CD14-positive monocyte (primary cell): ENCODE data around the gene PACRGL. TPM values are rescaled to one million over a fixed set of nuclear protein-coding genes. Genes with fewer than 3 reads are reported as not detected.

Experiments used
- DNase-seq, 3 donors: peaks; one replicate each; pipeline ENCODE4 v3.0.0-alpha.2; 2011 to 2022
- H2AFZ ChIP-seq: 2 replicates; pipeline ENCODE4 v1.6.0; 2012; ENCODE audit warnings: mild to moderate bottlenecking, low read depth, low read length, inconsistent platforms; ENCODE audit not compliant: insufficient read depth, poor library complexity, severe bottlenecking
- H3K27ac ChIP-seq, 2 donors: 1 replicate in 1 of 2; 2 replicates in 1 of 2; pipeline ENCODE4 v1.5.1; 2012 to 2013; ENCODE audit warnings: low read length in 2 of 2, control low read depth in 1 of 2, inconsistent platforms in 1 of 2, low read depth in 1 of 2, mild to moderate bottlenecking in 1 of 2
- H3K27me3 ChIP-seq, 2 donors: one replicate each; pipeline versions ENCODE4 v1.6.0 to v1.6.1; 2011 to 2013; ENCODE audit warnings: low read length in 2 of 2; ENCODE audit not compliant: control insufficient read depth in 2 of 2, insufficient read depth in 2 of 2
- H3K36me3 ChIP-seq, 2 donors: replicated peaks in 1 of 2; 1 replicate in 1 of 2; 2 replicates in 1 of 2; pipeline versions ENCODE4 v1.5.1 to v1.6.1; 2012 to 2013; ENCODE audit warnings: low read length in 2 of 2, control low read depth in 1 of 2, inconsistent platforms in 1 of 2, mild to moderate bottlenecking in 1 of 2; ENCODE audit not compliant: insufficient read depth in 2 of 2, control insufficient read depth in 1 of 2
- H3K4me1 ChIP-seq, 2 donors: 1 replicate in 1 of 2; 2 replicates in 1 of 2; pipeline versions ENCODE4 v1.5.1 to v1.6.1; 2012 to 2013; ENCODE audit warnings: low read length in 2 of 2, control low read depth in 1 of 2, inconsistent platforms in 1 of 2, mild to moderate bottlenecking in 1 of 2, moderate library complexity in 1 of 2; ENCODE audit not compliant: insufficient read depth in 2 of 2, control insufficient read depth in 1 of 2
- H3K4me2 ChIP-seq: replicated peaks from 2 replicates; pipeline ENCODE3; 2012; ENCODE audit warnings: low read length, moderate library complexity, mild to moderate bottlenecking; ENCODE audit not compliant: poor library complexity, severe bottlenecking; ENCODE audit errors: extremely low read depth
- H3K4me3 ChIP-seq, 3 experiments: fragments of 200-600 bp in 1 of 3; sonication (generic) in 1 of 3; replicated peaks in 1 of 3; 1 replicate in 2 of 3; 2 replicates in 1 of 3; pipeline ENCODE4 v1.5.1; 2011 to 2013; ENCODE audit warnings: low read length in 3 of 3, mild to moderate bottlenecking in 3 of 3, control low read depth in 2 of 3, low read depth in 2 of 3, inconsistent platforms in 1 of 3, moderate library complexity in 1 of 3
- H3K79me2 ChIP-seq: 2 replicates; pipeline ENCODE4 v1.6.0; 2012; ENCODE audit warnings: mild to moderate bottlenecking, control low read depth, inconsistent platforms, low read length, moderate library complexity; ENCODE audit not compliant: insufficient read depth
- H3K9ac ChIP-seq: 2 replicates; pipeline ENCODE4 v1.6.0; 2017; ENCODE audit warnings: low read length, mild to moderate bottlenecking; ENCODE audit not compliant: insufficient read depth, poor library complexity, severe bottlenecking
- H3K9me3 ChIP-seq, 2 donors: replicated peaks in 1 of 2; 1 replicate in 1 of 2; 2 replicates in 1 of 2; pipeline versions ENCODE4 v1.5.1 to v1.6.1; 2012 to 2013; ENCODE audit warnings: low read length in 2 of 2, control low read depth in 1 of 2; ENCODE audit not compliant: control insufficient read depth in 1 of 2, insufficient read depth in 1 of 2
- H4K20me1 ChIP-seq: 2 replicates; pipeline ENCODE4 v1.6.0; 2012; ENCODE audit warnings: mild to moderate bottlenecking, low read length, control low read depth, moderate library complexity; ENCODE audit not compliant: insufficient read depth
- H3K27ac Mint-ChIP-seq, 7 donors: one replicate each; pipeline ENCODE4 v1.8.0; 2020; ENCODE audit warnings: mild to moderate bottlenecking in 7 of 7, mixed read lengths in 7 of 7, moderate library complexity in 6 of 7, inconsistent platforms in 2 of 7
- H3K27me3 Mint-ChIP-seq, 3 donors: one replicate each; pipeline ENCODE4 v1.8.0; 2021 to 2022; ENCODE audit warnings: low read depth in 3 of 3, mild to moderate bottlenecking in 3 of 3, mixed read lengths in 3 of 3, moderate library complexity in 3 of 3, inconsistent platforms in 1 of 3
- H3K36me3 Mint-ChIP-seq, 2 donors: one replicate each; pipeline ENCODE4 v1.8.0; 2020; ENCODE audit warnings: mixed read lengths in 2 of 2, inconsistent platforms in 1 of 2, mild to moderate bottlenecking in 1 of 2
- H3K4me1 Mint-ChIP-seq: one replicate; pipeline ENCODE4 v1.8.0; 2020; ENCODE audit warnings: mild to moderate bottlenecking, mixed read lengths
- H3K4me3 Mint-ChIP-seq, 2 donors: one replicate each; pipeline ENCODE4 v1.8.0; 2020; ENCODE audit warnings: mild to moderate bottlenecking in 2 of 2, mixed read lengths in 2 of 2, moderate library complexity in 1 of 2
- H3K9me3 Mint-ChIP-seq, 7 donors: one replicate each; pipeline ENCODE4 v1.8.0; 2020 to 2022; ENCODE audit warnings: mixed read lengths in 7 of 7, mild to moderate bottlenecking in 6 of 7, moderate library complexity in 6 of 7, inconsistent platforms in 2 of 7
- CTCF ChIP-seq: fragments of 200-600 bp; IDR thresholded peaks from one replicate; pipeline ENCODE4 v1.8.0; 2022; ENCODE audit warnings: antibody characterized with exemption, mild to moderate bottlenecking
- WGBS: methylation state at CpG from one replicate; pipeline ENCODE4 v1.1.5; 2013; ENCODE audit warnings: missing lambda C conversion rate; ENCODE audit not compliant: insufficient coverage; 5-methylcytosine and 5-hydroxymethylcytosine counted together
- intact Hi-C, 2 donors: fragments of 100-400 bp; cut with micrococcal nuclease; formaldehyde crosslinking; loops; one replicate each; pipeline versions ENCODE4 v1.15.0 to v1.15.1; 2023
- polyA plus RNA-seq, 3 donors: library from polyadenylated mRNA; depleted of rRNA in 1 of 3; unstranded in 2 of 3; stranded (reverse) in 1 of 3; fragments of 300-500 nt in 2 of 3; fragments of >200 nt in 1 of 3; fragmentation: Illumina TruSeq in 2 of 3; gene quantifications; 1 replicate in 2 of 3; 2 replicates in 1 of 3; pipeline ENCODE4 v1.2.3, GENCODE V29; 2012 to 2021

The PACRGL gene
- polyA plus RNA-seq, 3 donors: 6.1 to 7.9 (median 7.4) TPM

GRCh38 chr4:20698820-20699219 lies 1.4 kb upstream of the PACRGL start:
- no peak overlapping the region for H3K4me3 Mint-ChIP-seq
- Histone ChIP-seq H3K27ac (no peak overlapping the region), H3K4me1 (peaks cover 14 to 19% of the 10 kb centered on the region in 2 donors), H3K4me2 (no peak overlapping the region), H3K9ac (no peak overlapping the region), H3K79me2 (peaks cover 13% of the 10 kb centered on the region), H3K27me3 (no peaks in the 10 kb centered on the region), H3K4me3 (no peak overlapping the region), H2AFZ (no peak overlapping the region), H3K9me3 (no peaks in the 10 kb centered on the region), H4K20me1 (no peaks in the 10 kb centered on the region), H3K36me3 (no peaks in the 10 kb centered on the region)
- H3K4me1 Mint-ChIP-seq: peaks cover 19% of the 10 kb centered on the region
- no peaks in the 10 kb centered on the region for H3K36me3 Mint-ChIP-seq
- DNase-seq: no peak
- no peaks in the 10 kb centered on the region for H3K9me3 Mint-ChIP-seq
- no peak for TF ChIP-seq CTCF
- peaks cover 0 to 2% (median under 1%) of the 10 kb centered on the region in 3 donors for H3K27me3 Mint-ChIP-seq
- 100% methylated on average over 1 of the region's 4 CpGs for WGBS
- peak overlapping the region in 1 of 7 donors; percentile 26 for H3K27ac Mint-ChIP-seq
- intact Hi-C loops: no loop called here

GRCh38 chr4:20711335-20711734 lies 11.1 kb downstream of the PACRGL start:
- Histone ChIP-seq H3K27me3 (no peaks in the 10 kb centered on the region), H3K4me1 (no peaks in the 10 kb centered on the region), H2AFZ (no peak overlapping the region), H3K9me3 (no peaks in the 10 kb centered on the region), H3K27ac (no peak overlapping the region), H4K20me1 (no peaks in the 10 kb centered on the region), H3K4me2 (no peak overlapping the region), H3K9ac (no peak overlapping the region), H3K4me3 (no peak overlapping the region), H3K79me2 (no peaks in the 10 kb centered on the region), H3K36me3 (peaks cover 34 to 64% of the 10 kb centered on the region in 2 donors)
- no peak overlapping the region for H3K27ac Mint-ChIP-seq
- H3K36me3 Mint-ChIP-seq: peaks cover 36 to 42% of the 10 kb centered on the region in 2 donors
- WGBS: 100% methylated on average over 1 of the region's 2 CpGs
- H3K9me3 Mint-ChIP-seq: peaks cover 0 to 5% (median 3%) of the 10 kb centered on the region in 7 donors
- H3K27me3 Mint-ChIP-seq: no peaks in the 10 kb centered on the region
- no peak for TF ChIP-seq CTCF
- DNase-seq: no peak
- H3K4me1 Mint-ChIP-seq: no peaks in the 10 kb centered on the region
- intact Hi-C loops: no loop called here
- no peak overlapping the region for H3K4me3 Mint-ChIP-seq
